Measurements from ENCODE around the gene CTIF.

- TF ChIP-seq CTCF (IDR thresholded peaks at IDR 0.05): no peak
- no peak for TF ChIP-seq POLR2A (IDR thresholded peaks at IDR 0.05)
These were observed 8.3 kb upstream of the CTIF start for GRCh38 chr18:48530399-48531081.
